Heart left ventricle (tissue), 13 donors: Measurements from ENCODE around the gene FXYD1.

ENCODE experiments used
- POLR2A ChIP-seq, 2 donors: fragments of 450-650 bp; IDR thresholded peaks; one replicate each; pipeline ENCODE4 v1.6.1; 2017; ENCODE audit warnings: antibody characterized with exemption in 2 of 2, mild to moderate bottlenecking in 2 of 2, moderate library complexity in 2 of 2
- TF ChIP-seq, protein P1 (sequence below), 12 donors: fragments of 200-600 bp; sonication (generic) in 4 of 12; IDR thresholded peaks; one replicate each; pipeline versions ENCODE4 v1.5.0 to v1.8.0; 2018 to 2022; ENCODE audit warnings: antibody characterized with exemption in 12 of 12, mild to moderate bottlenecking in 5 of 12
- donor health status: ischemic (EF 13 %, LVEDD 7.1; RV severe dilation, severe dysfunction).
- donor health status: DM: no; HTN: yes; CAD: no.
- donor health status: DM: no; HTN: no; CAD: no.
- donor health status: ischemic (EF 25% LVEDD 6.9; RV normal size, moderate dysfunction).
- donor health status: ischemic (EF 25% LVEDD 5.7; RV mildly dilated, moderate dysfunction).
- donor health status: ischemic (EF 35%, LVEDD 5.7; RV mildly dilated, moderate dysfunction).
- donor health status: nonischemic (EF 11% LVEDD 7.7; RV severe dilation, severe dysfunction).
- donor health status: DM: yes; HTN: yes; CAD: no.
- donor health status: PGD.
- donor health status: ischemic (EF 29% LVEDD 5.4; RV normal size, mild dysfunction).
- donor health status: nonischemic (EF 23%, LVEDD 6.1; RV moderate dilation, normal function).

DNA sequence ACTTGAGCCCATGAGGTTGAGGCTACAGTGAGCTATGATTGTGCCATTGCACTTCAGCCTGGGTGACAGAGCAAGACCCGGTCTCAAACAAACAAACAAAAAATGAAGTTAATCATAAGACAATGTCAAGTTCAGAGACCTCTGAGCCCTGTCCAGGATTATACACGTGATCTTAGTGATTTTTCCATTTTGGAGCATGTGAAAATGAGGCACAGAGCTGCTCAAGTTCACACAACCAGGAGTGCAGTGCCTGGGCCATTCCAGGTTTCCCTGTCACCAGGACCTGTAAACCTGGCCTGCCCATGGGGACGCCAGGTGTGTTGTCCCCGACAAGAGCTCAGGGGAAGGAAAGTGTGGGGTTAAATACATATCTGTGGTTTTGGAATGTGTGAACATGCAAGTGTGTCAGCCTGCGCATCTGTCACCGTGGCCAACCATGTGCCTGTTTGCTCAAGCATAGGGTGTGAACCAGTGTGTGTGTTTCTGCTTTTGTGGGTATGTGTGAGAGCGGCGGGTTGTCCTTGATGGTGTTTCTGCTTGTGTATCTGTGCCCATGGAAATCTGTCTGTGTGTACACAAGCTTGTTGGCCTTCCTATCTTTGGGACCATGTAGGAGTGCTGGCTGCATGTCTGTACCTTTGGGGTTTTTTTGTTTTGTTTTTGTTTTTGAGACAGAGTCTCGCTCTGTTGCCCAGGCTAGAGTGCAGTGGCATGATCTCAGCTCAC is 1.5 kb upstream of the FXYD1 start:
- TF ChIP-seq POLR2A (IDR thresholded peaks at IDR 0.05) = no peak
- TF ChIP-seq, protein P1, sequence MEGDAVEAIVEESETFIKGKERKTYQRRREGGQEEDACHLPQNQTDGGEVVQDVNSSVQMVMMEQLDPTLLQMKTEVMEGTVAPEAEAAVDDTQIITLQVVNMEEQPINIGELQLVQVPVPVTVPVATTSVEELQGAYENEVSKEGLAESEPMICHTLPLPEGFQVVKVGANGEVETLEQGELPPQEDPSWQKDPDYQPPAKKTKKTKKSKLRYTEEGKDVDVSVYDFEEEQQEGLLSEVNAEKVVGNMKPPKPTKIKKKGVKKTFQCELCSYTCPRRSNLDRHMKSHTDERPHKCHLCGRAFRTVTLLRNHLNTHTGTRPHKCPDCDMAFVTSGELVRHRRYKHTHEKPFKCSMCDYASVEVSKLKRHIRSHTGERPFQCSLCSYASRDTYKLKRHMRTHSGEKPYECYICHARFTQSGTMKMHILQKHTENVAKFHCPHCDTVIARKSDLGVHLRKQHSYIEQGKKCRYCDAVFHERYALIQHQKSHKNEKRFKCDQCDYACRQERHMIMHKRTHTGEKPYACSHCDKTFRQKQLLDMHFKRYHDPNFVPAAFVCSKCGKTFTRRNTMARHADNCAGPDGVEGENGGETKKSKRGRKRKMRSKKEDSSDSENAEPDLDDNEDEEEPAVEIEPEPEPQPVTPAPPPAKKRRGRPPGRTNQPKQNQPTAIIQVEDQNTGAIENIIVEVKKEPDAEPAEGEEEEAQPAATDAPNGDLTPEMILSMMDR (IDR thresholded peaks at IDR 0.05) = no peak
